GM12891 (cell line): ENCODE data around the gene DRAP1.
A peak's percentile ranks its signal among the peaks of the same experiment; 100 is the strongest.

Experiments used
- POLR2A ChIP-seq: IDR thresholded peaks from 2 replicates; pipeline ENCODE4 v1.6.1; 2011; ENCODE audit warnings: low read depth, low read length, control low read depth
- POLR2AphosphoS5 ChIP-seq: IDR thresholded peaks from 2 replicates; pipeline ENCODE4 v1.6.1; 2011; ENCODE audit warnings: low read depth, low read length, control low read depth
- TAF1 ChIP-seq: IDR thresholded peaks from 2 replicates; pipeline ENCODE4 v1.6.1; 2011; ENCODE audit warnings: low read depth, low read length, control low read depth

GRCh38 chr11:65892661-65893317 is 26.4 kb upstream of the DRAP1 start:
- TF ChIP-seq POLR2AphosphoS5 (no peak; the same call in none of the 2 replicates), POLR2A (peak; percentile 19; the same call in 1 of the 2 replicates), TAF1 (no peak)
